RPMI7951 (cell line): ENCODE measurements around the gene COPZ1. TPM values are rescaled to one million over a fixed set of nuclear protein-coding genes. Genes with fewer than 3 reads are reported as not detected.
A peak's percentile ranks its signal among the peaks of the same experiment; 100 is the strongest.

Experiments used
- DNase-seq: peaks from one replicate; pipeline ENCODE4 v3.0.0-alpha.2; 2012; ENCODE audit warnings: low read depth
- total RNA-seq: library from RNA; depleted of rRNA; stranded (reverse); fragments of >200 nt; shearing (Covaris generic); gene quantifications from 2 replicates; pipeline ENCODE4 v1.2.3, GENCODE V29; 2014; rRNA removed

Gene COPZ1
- total RNA-seq, 1 experiment from 2014 or later, result 171 TPM

- peak; percentile 46 for DNase-seq
Observed at GRCh38 chr12:54394281-54394719, 69.4 kb downstream of the COPZ1 start.

GRCh38 chr12:54394986-54395385, 70.1 kb downstream of the COPZ1 start:
- no peak for DNase-seq

- no peak for DNase-seq
Observed at GRCh38 chr12:54395545-54395944, 70.6 kb downstream of the COPZ1 start.

GRCh38 chr12:54397157-54397556, 72.2 kb downstream of the COPZ1 start:
- no peak for DNase-seq

- no peak for DNase-seq
Observed at GRCh38 chr12:54398218-54398617, 73.3 kb downstream of the COPZ1 start.

GRCh38 chr12:54398995-54399793, 74.3 kb downstream of the COPZ1 start:
- peak; percentile 75 for DNase-seq

GRCh38 chr12:54401119-54401518, 76.2 kb downstream of the COPZ1 start:
- DNase-seq, result no peak

Other genes starting within 250 kb of the COPZ1 start
- 44.7 and 68.8 TPM in 2 replicates for gene SMUG1, start 136.1 kb upstream of the COPZ1 start, total RNA-seq
- gene CBX5, start 45.0 kb upstream of the COPZ1 start, total RNA-seq, result 29.4 and 30.4 TPM in 2 replicates
- 257 and 266 TPM in 2 replicates for gene HNRNPA1, start 44.4 kb upstream of the COPZ1 start, total RNA-seq
- gene NFE2, start 24.1 kb upstream of the COPZ1 start, total RNA-seq, result 0.39 and 0.48 TPM in 2 replicates
- 0.12 TPM in 1 of 2 replicates, not detected in the other for gene GPR84, start 39.4 kb downstream of the COPZ1 start, total RNA-seq
- gene ZNF385A, start 59.6 kb downstream of the COPZ1 start, total RNA-seq, result 0.24 and 1.3 TPM in 2 replicates
- gene ITGA5, start 94.1 kb downstream of the COPZ1 start, total RNA-seq, result 154 and 167 TPM in 2 replicates
- gene GTSF1, start 148.5 kb downstream of the COPZ1 start, total RNA-seq, result not detected in 2 replicates
- not detected in 2 replicates for gene NCKAP1L, start 172.6 kb downstream of the COPZ1 start, total RNA-seq
- not detected in 2 replicates for gene PDE1B, start 224.5 kb downstream of the COPZ1 start, total RNA-seq